GM21619 (cell line): ENCODE data around the gene PLG.
"Not testable (repeated sequence)": the region's sequence is repeated elsewhere in the genome, so short reads cannot be mapped to it uniquely, and the experiment has no call there.

Source experiments
- ATAC-seq: cut with Tn5 transposase; IDR thresholded peaks from one replicate; pipeline ENCODE4 v1.9.1; 2021; ENCODE audit not compliant: unreplicated experiment

PLG gene

DNA sequence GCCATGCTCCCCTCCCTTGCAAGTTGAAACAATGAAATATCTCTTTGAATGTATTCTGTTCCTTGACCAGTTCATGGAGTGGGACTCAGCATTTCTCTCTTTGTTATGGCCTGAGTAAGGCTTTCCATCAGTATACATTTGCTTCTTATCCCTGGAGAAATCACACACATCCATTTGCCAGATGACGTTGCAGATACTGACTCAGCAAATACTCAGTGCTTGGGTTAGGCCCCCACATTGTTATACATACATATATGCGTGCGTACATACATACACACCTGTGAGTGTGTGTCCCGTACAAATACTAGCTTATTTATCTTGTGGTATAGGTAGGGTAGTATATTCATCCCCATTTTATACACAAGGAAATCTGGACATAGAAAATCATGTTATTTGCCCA lies 72.4 kb downstream of the PLG start:
- no peak for ATAC-seq

DNA sequence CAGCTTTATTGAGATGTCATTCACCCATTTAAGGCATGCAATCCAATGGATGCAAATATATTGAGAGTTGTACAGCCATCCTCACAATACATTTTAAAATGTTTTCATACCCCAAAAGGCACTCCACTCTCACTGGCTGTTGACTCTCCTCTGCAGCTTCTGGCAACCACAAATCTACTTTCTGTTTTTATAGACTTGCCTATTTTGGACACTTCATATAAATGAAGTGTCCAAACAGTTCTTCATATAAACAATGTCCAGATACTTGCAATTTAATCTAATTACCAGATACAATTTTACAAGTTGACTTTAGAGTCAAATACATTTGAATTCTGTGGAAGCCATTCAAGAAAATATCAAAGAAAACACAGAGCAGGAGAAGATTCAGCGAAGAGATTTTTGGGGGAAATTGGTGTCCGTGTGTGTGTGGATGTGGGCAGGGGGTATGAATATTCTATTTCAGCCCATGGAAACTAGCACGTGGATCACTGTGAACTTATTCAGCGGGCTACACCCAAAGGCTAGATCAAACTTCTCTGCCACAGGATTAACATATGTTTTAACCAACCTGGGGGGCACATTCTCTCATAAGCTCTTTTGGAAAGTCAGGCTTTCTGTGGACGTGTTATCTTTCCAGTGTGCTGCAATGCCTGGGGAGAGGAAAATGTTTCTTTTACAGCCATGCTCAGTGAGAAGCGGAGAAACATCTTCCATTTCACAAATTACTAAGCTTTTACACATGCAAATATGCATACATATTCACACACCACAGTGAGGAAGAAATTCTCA lies 73.9 kb downstream of the PLG start:
- ATAC-seq: peak; percentile 54

DNA sequence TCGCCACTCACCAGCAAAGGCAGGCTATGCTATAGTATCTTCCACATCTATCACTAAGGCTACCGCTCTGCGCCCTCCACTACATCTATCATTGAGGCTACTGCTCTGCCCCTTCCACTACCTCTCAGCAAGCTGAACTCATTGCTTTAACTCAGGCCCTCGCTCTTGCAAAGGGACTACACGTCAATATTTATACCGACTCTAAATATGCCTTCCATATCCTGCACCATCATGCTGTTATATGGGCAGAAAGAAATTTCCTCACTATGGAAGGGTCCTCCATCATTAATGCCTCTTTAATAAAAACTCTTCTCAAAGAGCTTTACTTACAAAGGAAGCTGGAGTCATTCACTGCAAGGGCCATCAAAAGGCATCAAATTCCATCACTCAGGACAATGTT lies 77.1 kb downstream of the PLG start:
- not testable (repeated sequence) for ATAC-seq

DNA sequence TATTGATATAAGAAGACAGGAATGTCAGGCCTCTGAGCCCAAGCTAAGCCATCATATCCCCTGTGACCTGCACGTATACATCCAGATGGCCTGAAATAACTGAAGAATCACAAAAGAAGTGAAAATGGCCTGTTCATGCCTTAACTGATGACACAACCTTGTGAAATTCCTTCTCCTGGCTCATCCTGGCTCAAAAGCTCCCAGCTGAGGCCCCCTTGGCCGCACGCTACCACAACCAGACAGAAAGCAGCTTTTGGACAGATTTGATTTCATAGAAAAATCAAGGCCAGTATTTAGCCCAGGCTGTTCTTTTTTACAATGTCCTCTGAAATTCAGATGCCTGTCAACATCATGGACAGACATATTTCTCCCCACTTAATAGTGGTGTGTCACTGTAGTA lies 78.6 kb downstream of the PLG start:
- ATAC-seq: not testable (repeated sequence)

DNA sequence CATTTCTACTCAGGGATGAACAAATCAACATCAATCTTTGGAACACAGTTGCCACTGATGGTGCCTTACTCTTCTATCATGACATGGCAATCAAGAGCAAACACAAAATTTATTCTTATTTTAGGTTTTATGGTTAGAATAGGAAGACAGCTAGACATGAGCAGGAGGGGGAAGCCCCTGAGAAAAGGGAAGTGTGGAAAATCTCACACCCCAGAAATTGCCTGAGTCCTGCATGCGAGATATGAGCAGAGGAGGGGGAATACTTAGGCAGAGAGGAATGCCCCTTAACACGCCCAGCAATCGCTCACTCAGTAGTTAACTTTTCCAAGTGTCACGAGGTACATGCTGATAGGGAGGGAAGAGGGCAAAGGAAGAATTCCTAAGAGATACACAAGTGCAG lies 79.3 kb downstream of the PLG start:
- ATAC-seq: no peak

DNA sequence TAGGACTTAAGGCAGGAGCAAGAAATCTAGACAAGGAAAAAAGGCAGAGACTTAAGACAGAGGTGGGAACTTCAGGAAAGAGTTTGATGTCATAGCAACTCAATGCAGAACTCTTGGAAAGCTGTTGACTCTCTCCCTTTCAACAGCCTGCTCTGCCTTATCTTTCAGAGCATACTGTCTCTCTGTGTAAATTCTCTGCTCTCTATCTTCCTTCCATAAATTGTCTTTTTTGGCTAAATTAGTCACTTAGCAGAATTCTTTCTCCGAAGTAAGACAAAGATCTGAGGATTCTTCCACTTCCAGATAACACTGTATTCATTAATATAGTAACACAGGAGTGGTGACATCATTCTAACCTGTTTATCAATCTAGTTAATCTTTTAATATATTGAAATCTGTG lies 80.2 kb downstream of the PLG start:
- no peak for ATAC-seq

DNA sequence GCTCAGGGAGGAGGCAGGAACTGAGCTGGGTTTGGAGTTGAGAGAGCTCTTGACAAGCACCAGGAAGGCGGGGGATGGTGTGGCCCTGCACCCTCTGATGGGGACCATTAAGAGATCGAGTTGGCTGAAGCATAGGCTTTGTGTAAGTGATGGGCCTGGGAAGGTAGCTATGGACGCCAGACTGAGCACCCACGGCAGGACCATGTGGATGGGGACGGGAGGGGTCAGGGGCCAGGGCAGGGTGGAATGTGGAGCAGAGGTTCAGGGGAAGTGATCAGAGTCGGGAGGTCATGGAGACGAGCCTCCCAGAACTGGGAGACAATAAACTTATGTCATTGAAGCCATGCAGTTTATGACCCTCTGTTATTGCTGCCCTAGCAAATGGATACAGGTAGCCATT lies 81.7 kb downstream of the PLG start:
- no peak for ATAC-seq

DNA sequence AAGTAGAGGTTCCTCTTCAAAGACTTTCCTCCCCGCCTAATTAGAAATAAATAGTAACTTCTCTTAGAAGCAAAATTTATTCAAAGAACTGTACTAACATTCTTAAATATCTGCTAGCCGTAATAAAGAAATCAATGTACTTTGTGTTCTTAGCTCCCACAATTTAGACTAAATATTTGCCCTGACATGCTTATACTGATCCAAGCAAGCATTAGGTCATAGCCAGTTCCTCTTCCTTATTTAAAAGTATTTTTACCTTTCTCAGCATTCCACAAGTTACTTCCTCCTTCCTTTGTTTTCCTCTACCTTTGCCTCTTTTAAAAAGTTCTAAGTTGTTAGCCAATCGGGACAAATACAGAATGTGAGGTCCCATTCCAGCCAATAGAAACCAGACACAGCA lies 86.1 kb downstream of the PLG start:
- not testable (repeated sequence) for ATAC-seq

DNA sequence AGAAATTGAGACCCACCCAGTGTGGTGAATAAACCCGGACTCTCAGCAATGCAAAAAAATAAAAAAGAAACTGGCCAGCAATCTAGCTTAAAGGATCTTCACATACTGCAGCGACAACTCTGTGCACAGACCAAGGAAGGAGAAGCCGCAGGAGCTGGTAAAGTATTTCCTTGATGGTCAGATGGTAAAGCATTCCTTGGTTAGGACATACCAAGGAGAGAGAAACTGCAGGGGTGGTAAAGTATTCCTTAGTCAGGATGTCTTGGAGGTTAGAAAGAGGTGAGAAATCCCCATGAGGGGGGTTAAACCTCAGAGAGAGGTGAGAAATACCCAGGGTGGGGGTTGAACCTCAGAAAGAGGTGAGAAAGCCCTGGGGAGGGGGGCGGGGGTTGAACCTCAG lies 86.8 kb downstream of the PLG start:
- ATAC-seq: no peak

DNA sequence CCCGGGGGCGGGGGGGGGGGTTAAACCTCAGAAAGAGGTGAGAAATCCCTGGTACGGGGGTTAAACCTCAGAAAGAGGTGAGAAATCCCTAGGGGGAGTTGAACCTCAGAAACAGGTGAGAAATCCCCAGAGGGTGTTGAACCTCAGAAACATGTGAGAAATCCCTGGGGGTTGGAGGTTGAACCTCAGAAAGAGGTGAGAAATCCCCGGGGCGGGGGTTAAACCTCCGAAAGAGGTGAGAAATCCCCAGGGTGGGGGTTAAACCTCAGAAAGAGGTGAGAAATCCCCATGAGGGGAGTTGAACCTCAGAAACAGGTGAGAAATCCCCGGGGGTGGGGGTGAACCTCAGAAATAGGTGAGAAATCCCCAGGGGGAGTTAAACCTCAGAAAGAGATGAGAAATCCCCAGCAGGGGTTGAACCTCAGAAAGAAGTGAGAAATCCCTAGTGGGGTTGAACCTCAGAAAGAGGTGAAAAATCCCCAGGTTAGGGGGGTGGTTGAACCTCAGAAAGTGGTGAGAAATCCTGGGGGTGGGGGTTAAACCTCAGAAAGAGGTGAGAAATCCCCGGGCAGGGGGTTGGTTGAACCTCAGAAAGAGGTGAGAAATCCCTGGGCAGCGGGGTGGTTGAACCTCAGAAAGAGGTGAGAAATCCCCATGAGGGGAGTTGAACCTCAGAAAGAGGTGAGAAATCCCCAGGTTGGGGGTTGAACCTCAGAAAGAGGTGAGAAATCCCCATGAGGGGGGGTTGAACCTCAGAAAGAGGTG lies 87.4 kb downstream of the PLG start:
- ATAC-seq: no peak

DNA sequence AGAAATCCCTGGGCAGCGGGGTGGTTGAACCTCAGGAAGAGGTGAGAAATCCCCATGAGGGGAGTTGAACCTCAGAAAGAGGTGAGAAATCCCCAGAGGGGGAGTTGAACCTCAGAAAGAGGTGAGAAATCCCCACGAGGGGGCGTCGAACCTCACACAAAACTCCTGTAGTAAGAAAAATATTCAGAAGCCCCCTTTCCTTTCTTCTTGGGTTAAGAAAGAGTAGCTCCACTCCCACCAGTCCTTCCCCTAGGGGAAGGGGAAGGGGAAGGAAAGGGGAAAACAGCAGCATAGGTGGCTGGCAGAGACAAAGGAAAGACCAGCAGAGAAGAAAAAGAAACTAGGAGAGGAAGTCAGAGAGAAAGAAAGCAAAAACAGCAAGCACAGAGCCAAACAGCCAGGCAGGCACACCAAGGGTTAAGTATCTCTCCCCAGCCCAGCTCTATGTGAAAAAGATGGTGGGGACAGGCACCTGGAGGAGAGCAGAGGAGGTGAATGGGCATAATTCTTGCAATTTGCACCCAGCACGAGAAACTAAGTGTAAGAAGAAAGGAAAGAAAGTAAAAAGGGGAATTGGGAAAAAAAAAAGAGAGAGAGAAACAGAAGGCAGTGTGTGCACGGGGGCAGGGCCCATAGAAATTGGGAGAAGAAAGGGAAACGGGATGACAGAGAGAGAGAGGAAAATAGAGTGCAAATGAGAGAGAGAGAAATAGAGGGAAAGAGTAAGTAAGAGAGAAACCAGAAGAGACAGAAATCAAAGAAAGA lies 88.2 kb downstream of the PLG start:
- peak; percentile 26 for ATAC-seq

DNA sequence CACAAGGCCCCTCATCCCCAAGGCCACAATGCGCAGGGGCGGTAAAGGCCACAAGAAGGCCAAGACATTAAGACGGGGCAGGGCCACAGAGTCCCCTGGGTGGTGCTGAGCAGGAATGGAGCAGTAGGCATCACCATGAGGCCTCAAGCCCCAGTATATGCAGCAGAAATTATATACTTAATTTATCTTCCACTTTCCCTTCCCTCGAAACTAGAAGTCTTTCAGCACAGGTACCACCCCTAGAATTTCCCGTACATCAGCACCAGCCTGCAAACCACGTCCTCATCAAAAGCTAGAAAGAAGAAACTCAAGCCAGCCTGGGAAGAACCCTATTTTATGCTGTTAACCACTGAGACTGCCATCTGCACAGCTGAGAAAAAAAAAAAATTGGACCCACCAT lies 89.4 kb downstream of the PLG start:
- peak; percentile 60 for ATAC-seq

DNA sequence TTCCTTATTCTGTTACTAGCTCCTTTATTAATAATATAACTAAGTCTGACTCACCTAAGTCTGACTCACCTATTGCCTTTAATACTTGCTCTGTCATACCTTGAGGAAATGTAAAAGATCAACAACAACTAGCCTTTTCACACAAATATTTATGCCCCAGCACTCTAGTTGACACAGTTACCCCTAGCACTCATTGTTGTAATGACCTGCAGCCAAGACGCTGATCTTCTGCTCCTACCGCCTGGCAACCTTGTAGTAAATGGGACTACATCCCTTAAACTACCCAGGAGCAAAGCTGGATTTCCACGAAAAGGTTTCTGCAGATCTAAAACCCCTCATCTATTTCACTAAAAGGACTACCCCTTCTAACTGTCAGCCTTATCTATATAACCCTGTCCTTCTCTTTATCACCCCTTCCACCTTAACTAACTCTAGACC lies 90.0 kb downstream of the PLG start:
- ATAC-seq: peak; percentile 53

DNA sequence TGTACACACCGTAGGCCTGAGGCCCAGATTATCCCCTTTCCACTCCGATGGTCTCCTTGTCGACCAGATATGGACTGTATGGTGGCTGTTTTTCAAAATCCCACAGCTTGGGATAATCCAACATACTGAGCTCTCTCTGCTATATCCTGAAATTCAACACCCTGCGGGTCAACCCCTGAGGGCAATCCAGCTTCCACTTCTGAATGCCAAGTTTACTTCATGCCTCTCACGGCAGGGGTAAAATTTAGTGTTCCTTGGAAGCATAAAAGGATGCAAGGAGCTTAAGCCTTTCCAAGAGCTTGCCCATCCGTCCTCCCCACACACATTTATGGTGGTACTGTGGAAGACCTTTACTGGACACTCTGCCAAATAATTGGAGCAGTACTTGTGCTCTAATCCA lies 90.7 kb downstream of the PLG start:
- ATAC-seq: no peak

DNA sequence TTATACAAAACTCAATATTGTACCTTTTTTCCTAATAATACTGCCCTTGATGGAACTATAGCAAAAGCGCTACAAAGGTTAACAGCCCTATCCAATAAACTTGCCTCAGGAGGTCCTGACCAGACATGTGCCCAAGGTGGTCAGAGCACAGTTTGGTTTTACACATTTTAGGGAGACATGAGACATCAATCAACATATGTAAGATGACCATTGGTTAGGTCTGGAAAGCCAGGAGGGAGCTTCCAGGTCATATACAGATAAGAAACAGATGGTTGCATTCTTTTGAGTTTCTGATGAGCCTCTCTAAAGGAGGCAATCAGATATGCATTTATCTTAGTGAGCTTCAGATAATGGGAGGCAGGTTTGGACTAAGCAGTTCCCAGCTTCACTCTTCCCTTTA lies 91.6 kb downstream of the PLG start:
- ATAC-seq: no peak

DNA sequence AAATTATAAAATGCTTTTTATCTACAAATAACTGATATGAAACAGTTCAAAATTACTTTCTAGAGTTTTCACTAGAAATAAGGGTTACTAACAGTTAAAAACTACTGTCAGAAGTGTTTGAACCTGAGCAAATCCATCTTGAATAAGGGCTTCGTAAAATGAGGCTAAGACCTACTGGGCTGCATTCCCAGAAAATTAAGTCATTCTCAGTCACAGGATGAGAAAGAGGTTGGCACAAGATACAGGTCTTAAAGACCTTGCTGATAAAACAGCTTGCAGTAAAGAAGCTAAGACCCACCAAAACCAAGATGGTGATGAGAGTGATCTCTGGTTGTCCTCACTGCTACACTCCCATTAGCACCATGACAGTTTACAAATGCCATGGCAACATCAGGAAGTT lies 93.7 kb downstream of the PLG start:
- no peak for ATAC-seq

DNA sequence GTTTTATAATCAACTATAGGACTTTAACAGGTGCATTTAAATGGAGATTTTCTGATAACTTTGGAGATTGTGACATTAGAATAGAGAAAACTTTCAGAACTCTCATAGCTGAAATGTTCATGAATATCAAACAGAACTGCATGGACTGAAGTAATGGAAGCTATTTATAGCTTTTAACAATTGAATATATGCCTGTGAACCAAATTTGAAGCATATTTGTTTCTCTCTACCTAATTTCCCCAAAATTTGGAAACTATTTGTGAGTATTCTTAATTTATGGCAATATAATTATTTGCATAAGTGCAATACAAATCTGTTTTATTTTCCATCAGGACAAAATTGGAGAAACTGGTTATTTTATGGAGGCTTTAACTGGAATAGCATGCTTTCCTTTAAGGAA lies 96.6 kb downstream of the PLG start:
- ATAC-seq: no peak

DNA sequence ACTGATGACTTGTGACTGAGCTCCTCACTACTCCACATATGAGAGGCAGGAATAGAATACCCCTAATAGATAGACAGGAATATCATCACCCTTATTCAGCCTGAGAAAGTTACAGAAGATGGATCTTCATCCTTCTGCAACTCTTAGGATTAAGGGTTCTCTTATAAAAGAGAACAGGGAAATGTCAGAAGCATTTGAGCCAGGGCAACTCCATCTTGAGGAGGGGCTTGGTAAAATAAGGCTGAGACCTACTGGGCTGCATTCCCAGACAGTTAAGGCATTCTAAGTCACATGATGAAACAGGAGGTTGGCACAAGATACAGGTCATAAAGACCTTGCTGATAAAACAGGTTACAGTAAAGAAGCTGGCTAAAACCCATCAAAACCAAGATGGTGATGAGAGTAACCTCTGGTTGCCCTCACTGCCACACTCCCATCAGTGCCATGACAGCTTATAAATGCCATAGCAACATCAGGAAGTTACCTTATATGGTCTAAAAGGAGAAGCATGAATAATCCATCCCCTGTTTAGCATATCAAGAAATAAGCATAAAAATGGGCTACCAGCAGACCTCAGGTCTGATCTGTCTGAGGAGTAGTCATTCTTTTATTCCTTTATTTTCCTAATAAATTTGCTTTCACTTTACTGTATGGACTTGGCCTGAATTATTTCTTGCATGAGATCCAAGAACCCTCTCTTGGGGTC lies 97.9 kb downstream of the PLG start:
- no peak for ATAC-seq

DNA sequence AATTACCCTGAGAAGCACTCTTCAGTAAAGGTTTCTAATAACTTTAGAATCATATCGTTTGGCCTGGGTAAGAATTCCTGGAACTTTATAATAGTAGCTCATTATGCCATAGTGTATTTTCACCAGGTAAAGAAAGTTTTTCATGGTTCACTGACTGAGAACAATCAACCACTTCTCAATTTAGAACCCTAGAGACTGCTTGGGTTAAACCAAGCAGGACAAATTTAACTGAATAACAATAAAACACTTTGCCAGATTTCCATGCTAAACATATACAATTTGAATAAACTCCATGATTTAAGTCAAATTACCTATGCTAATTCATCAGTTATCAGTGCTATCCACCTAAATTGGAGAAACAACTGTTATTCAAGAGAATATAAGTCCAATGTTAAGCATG lies 99.4 kb downstream of the PLG start:
- ATAC-seq: no peak

DNA sequence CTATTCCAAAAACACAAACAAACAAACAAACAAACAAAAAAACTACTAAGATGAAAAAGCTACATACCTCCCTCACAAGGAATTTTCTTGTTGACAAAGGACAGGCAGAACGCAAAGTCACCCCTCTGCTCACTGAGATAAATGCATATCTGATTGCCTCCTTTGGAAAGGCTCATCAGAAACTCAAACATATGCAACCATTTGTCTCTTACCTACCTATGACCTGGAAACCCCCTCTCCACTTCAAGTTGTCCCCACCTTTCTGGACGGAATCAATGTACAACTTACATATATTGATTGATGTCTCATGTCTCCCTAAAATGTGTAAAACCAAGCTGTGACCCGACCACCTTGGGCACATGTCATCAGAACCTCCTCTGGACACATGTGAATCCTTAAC lies 100.0 kb downstream of the PLG start:
- ATAC-seq: not testable (repeated sequence)
